NT2/D1 (cell line): ENCODE measurements around the gene IRF7.

Experiments used
- SUZ12 ChIP-seq: IDR thresholded peaks from 2 replicates; pipeline ENCODE4 v1.6.1; 2011; ENCODE audit not compliant: insufficient read length, insufficient read depth; ENCODE audit errors: extremely low read depth
- YY1 ChIP-seq: IDR thresholded peaks from 2 replicates; pipeline ENCODE4 v1.6.1; 2011; ENCODE audit not compliant: insufficient read length, insufficient read depth
- ZNF274 ChIP-seq: IDR thresholded peaks from 2 replicates; pipeline ENCODE4 v1.6.1; 2011; ENCODE audit warnings: mild to moderate bottlenecking, low read depth, low read length

GRCh38 chr11:625636-626268 is 10.0 kb upstream of the IRF7 start:
- TF ChIP-seq YY1: no peak
- TF ChIP-seq SUZ12: no peak
- TF ChIP-seq ZNF274: no peak
